Measurements from ENCODE around the gene FBXL13. TPM values are rescaled to one million over a fixed set of nuclear protein-coding genes. Genes with fewer than 3 reads are reported as not detected.

FBXL13 gene
- total and polyA plus RNA-seq, 8 donors: 2.2 to 5.7 (median 4.7) TPM

DNA sequence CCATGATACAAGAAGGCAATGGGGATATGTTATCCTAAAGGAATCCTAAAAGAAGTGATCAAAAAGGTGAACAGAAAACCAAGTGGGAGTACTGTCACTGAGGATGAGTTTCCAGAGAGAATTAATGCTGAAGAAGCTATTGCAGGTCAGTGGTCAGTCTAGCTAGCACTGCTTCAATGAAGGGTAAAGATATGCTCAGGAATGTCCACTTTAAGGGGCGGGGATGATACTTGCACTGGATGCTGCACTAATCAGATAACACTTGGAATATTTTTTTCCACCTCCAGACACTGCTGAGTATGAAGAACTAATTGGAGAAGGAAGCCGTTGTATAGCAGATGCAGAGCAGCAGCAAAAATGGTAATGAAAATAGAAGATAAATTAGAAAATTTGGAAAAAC lies 86.5 kb downstream of the FBXL13 start:
- ATAC-seq (no peak), DNase-seq (no peak)
- H3K27ac ChIP-seq: no peak overlapping the region
- H3K36me3 ChIP-seq: no peaks in the 10 kb centered on the region
- intact Hi-C loops (cut with DNase I): no loop called here
- H3K27me3 ChIP-seq: no peaks in the 10 kb centered on the region
- H3K9me3 ChIP-seq: no peaks in the 10 kb centered on the region
- H3K4me1 ChIP-seq: peaks cover 9 to 34% of the 10 kb centered on the region in 2 donors
- no peak overlapping the region for H3K4me3 ChIP-seq
- no peak for TF ChIP-seq CTCF (IDR thresholded peaks at IDR 0.05)

GRCh38 chr7:102985176-102985783 lies 89.3 kb downstream of the FBXL13 start:
- no peaks in the 10 kb centered on the region for H3K9me3 ChIP-seq
- TF ChIP-seq CTCF (IDR thresholded peaks at IDR 0.05): no peak
- H3K4me3 ChIP-seq: no peak overlapping the region
- no peaks in the 10 kb centered on the region for H3K36me3 ChIP-seq
- DNase-seq (no peak), ATAC-seq (no peak)
- H3K27me3 ChIP-seq: no peaks in the 10 kb centered on the region
- H3K27ac ChIP-seq: no peak overlapping the region
- intact Hi-C loops (cut with DNase I): no loop called here
- H3K4me1 ChIP-seq: peaks cover 0 to 8% of the 10 kb centered on the region in 2 donors

DNA sequence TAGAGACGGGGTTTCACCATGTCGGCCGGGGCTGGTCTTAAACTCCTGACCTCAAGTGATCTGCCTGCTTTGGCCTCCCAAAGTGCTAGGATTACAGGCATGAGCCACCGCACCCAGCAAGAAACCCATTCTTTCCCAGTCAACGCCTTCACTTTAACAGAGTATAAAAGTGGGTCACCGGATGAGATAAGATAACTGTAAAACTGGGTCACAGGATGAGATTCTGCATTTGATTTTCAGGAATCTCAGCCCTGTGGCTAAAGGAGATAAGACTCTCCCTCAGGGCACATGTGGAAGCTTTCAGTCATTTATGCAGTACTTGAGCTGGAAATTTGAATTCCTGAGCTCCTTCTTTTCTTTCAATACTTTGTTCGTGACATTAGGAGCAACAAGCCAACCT lies 91.0 kb downstream of the FBXL13 start:
- DNase-seq (no peak), ATAC-seq (no peak)
- Histone ChIP-seq H3K4me1 (no peaks in the 10 kb centered on the region), H3K36me3 (no peaks in the 10 kb centered on the region), H3K9me3 (peaks cover 0 to 3% of the 10 kb centered on the region in 2 donors), H3K4me3 (no peak overlapping the region), H3K27ac (no peak overlapping the region), H3K27me3 (no peaks in the 10 kb centered on the region)
- intact Hi-C loops (cut with DNase I): no loop called here
- no peak for TF ChIP-seq CTCF (IDR thresholded peaks at IDR 0.05)

DNA sequence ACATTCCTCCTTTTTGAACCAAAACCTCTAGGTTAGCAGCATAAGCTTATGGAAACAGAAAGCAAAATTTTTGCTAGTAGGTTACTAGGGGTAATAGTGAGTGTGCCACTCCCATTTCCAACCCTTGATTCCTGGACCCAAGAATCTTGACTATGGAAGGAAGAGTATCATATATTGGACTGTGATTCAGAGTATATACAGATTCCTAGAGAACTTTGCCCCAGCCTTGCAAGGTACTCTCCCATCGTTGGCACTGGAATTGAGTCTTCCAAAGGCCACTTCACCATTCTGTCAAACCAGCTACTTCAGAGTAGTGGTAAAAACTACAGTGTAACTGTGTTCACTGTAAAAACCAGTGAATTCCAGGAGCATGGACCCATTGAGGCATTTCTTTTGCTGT lies 92.4 kb downstream of the FBXL13 start:
- Histone ChIP-seq H3K36me3 (no peaks in the 10 kb centered on the region), H3K4me1 (no peaks in the 10 kb centered on the region), H3K4me3 (no peak overlapping the region), H3K27ac (no peak overlapping the region), H3K9me3 (peaks cover 0 to 3% of the 10 kb centered on the region in 2 donors), H3K27me3 (no peaks in the 10 kb centered on the region)
- ATAC-seq (no peak), DNase-seq (no peak)
- no peak for TF ChIP-seq CTCF (IDR thresholded peaks at IDR 0.05)
- intact Hi-C loops (cut with DNase I): no loop called here

DNA sequence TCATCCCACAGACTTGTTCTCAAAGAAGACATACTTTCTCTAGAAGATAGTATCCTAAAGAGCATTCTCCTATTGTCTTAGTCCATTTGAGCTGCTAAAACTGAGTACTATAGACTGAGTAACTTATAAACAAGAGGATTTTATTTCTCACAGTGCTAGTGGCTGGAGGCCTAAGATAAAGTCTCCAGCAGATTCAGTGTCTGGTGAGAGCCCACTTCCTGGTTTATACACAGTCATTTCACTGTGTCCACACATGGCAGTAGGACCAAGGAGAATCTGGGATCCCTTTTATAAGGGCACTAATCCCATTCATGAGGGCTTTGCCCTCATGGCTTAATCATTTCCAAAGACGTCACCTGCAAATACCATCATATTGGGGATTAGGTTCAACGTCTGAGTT lies 93.1 kb downstream of the FBXL13 start:
- DNase-seq (no peak), ATAC-seq (no peak)
- H3K27me3 ChIP-seq: no peaks in the 10 kb centered on the region
- H3K9me3 ChIP-seq: peaks cover 0 to 3% of the 10 kb centered on the region in 2 donors
- no peak overlapping the region for H3K27ac ChIP-seq
- intact Hi-C loops (cut with DNase I): no loop called here
- TF ChIP-seq CTCF (IDR thresholded peaks at IDR 0.05): no peak
- no peaks in the 10 kb centered on the region for H3K36me3 ChIP-seq
- H3K4me3 ChIP-seq: no peak overlapping the region
- no peaks in the 10 kb centered on the region for H3K4me1 ChIP-seq
